Measurements from ENCODE around the gene GLG1.

DNA sequence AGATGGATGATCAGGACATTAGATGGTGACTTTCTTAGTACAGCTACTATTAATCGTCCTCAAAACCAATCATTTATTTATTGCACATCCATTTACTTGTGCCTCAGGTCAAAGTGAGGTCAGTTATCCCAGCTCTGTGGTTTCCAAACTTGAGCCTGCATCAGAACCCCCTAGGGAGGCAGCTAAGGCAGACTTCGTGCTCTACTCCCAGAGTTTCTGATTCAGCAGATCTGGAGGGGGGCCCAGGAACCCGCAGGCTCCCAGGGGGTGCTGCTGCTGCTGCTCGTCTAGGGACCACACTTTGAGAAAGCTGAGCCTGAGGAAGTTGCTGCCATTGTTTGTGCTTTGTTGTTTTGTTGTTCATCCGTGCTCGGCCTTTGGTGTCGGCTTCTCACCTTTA is 141.6 kb downstream of the GLG1 start:
- TF ChIP-seq, protein P1, sequence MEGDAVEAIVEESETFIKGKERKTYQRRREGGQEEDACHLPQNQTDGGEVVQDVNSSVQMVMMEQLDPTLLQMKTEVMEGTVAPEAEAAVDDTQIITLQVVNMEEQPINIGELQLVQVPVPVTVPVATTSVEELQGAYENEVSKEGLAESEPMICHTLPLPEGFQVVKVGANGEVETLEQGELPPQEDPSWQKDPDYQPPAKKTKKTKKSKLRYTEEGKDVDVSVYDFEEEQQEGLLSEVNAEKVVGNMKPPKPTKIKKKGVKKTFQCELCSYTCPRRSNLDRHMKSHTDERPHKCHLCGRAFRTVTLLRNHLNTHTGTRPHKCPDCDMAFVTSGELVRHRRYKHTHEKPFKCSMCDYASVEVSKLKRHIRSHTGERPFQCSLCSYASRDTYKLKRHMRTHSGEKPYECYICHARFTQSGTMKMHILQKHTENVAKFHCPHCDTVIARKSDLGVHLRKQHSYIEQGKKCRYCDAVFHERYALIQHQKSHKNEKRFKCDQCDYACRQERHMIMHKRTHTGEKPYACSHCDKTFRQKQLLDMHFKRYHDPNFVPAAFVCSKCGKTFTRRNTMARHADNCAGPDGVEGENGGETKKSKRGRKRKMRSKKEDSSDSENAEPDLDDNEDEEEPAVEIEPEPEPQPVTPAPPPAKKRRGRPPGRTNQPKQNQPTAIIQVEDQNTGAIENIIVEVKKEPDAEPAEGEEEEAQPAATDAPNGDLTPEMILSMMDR (IDR thresholded peaks at IDR 0.05; ENCODE audit: poor library complexity), result no peak
- no peak for TF ChIP-seq EZH2 (IDR thresholded peaks at IDR 0.05; ENCODE audit: borderline replicate concordance)
